PC-3 (cell line): ENCODE data around the gene TXNDC5.

Experiments
- EZH2 ChIP-seq: fragments of 300-600 bp; sonication (generic); IDR thresholded peaks from one replicate; pipeline ENCODE4 v1.6.1; 2017; ENCODE audit warnings: antibody characterized with exemption, mild to moderate bottlenecking, low read length; ENCODE audit not compliant: unreplicated experiment
- EZH2phosphoT487 ChIP-seq: fragments of 300-600 bp; sonication (generic); IDR thresholded peaks from 2 replicates; pipeline ENCODE4 v1.6.1; 2018; ENCODE audit warnings: mild to moderate bottlenecking, antibody characterized with exemption, low read length, borderline replicate concordance
- TF ChIP-seq, protein P1 (sequence below): fragments of 300-600 bp; sonication (generic); conservative IDR thresholded peaks from 2 replicates; pipeline ENCODE4 v1.5.1; 2017; ENCODE audit warnings: antibody characterized with exemption, low read depth, mild to moderate bottlenecking, low read length

DNA sequence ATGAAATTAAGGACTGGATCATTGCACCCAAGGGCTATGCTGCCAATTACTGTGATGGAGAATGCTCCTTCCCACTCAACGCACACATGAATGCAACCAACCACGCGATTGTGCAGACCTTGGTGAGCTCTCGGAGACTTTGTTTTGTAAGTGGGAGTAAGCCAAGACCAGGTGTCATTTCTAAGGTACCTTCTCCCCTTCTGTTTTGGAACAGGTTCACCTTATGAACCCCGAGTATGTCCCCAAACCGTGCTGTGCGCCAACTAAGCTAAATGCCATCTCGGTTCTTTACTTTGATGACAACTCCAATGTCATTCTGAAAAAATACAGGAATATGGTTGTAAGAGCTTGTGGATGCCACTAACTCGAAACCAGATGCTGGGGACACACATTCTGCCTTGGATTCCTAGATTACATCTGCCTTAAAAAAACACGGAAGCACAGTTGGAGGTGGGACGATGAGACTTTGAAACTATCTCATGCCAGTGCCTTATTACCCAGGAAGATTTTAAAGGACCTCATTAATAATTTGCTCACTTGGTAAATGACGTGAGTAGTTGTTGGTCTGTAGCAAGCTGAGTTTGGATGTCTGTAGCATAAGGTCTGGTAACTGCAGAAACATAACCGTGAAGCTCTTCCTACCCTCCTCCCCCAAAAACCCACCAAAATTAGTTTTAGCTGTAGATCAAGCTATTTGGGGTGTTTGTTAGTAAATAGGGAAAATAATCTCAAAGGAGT lies 30.4 kb downstream of the TXNDC5 start:
- TF ChIP-seq, protein P1, sequence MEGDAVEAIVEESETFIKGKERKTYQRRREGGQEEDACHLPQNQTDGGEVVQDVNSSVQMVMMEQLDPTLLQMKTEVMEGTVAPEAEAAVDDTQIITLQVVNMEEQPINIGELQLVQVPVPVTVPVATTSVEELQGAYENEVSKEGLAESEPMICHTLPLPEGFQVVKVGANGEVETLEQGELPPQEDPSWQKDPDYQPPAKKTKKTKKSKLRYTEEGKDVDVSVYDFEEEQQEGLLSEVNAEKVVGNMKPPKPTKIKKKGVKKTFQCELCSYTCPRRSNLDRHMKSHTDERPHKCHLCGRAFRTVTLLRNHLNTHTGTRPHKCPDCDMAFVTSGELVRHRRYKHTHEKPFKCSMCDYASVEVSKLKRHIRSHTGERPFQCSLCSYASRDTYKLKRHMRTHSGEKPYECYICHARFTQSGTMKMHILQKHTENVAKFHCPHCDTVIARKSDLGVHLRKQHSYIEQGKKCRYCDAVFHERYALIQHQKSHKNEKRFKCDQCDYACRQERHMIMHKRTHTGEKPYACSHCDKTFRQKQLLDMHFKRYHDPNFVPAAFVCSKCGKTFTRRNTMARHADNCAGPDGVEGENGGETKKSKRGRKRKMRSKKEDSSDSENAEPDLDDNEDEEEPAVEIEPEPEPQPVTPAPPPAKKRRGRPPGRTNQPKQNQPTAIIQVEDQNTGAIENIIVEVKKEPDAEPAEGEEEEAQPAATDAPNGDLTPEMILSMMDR = no peak
- TF ChIP-seq EZH2 = no peak
- no peak for TF ChIP-seq EZH2phosphoT487
